Right renal pelvis (tissue), 4 donors: ENCODE measurements around the gene SUPT20HL1. TPM values are rescaled to one million over a fixed set of nuclear protein-coding genes. Genes with fewer than 3 reads are reported as not detected.

Experiments
- DNase-seq, 4 donors: peaks; one replicate each; pipeline ENCODE4 v3.0.0-alpha.2; 2013; ENCODE audit warnings: low read depth in 4 of 4, low spot score in 3 of 4, missing footprints in 1 of 4
- polyA plus RNA-seq, 4 donors: library from polyadenylated mRNA; unstranded; fragments of 120-200 nt; gene quantifications; one replicate each; pipeline ENCODE4 v1.2.1, GENCODE V29; 2013; ENCODE audit not compliant: insufficient read length in 4 of 4

SUPT20HL1 gene
- polyA plus RNA-seq, 4 donors, result not detected

GRCh38 chrX:24392709-24393108 lies 32.3 kb downstream of the SUPT20HL1 start:
- no peak for DNase-seq

GRCh38 chrX:24395775-24396174 lies 35.3 kb downstream of the SUPT20HL1 start:
- DNase-seq, result peak; percentile 28 to 61 (median 38)

GRCh38 chrX:24396236-24396930 lies 35.9 kb downstream of the SUPT20HL1 start:
- DNase-seq, result no peak

- no peak for DNase-seq
These were observed 36.5 kb downstream of the SUPT20HL1 start for GRCh38 chrX:24396931-24397279.

- no peak for DNase-seq
These were observed 38.3 kb downstream of the SUPT20HL1 start for GRCh38 chrX:24398766-24399165.

GRCh38 chrX:24399550-24399949 lies 39.1 kb downstream of the SUPT20HL1 start:
- DNase-seq, result no peak

GRCh38 chrX:24405959-24406358 lies 45.5 kb downstream of the SUPT20HL1 start:
- DNase-seq, result no peak

Other genes starting within 250 kb of the SUPT20HL1 start
- gene ZFX, start 210.9 kb upstream of the SUPT20HL1 start, polyA plus RNA-seq, result 10 to 100 TPM; 24.6 to 32.6 (median 27.6) TPM
- under 1 TPM in 2 of 4 donors, not detected in 2; 0.05 to 0.07 TPM for gene SUPT20HL2, start 46.6 kb upstream of the SUPT20HL1 start, polyA plus RNA-seq
- gene PDK3, start 104.6 kb downstream of the SUPT20HL1 start, polyA plus RNA-seq, result 1 to 10 TPM; 9.1 to 9.8 (median 9.6) TPM